ENCODE data around the gene SEZ6L.

SEZ6L gene

GRCh38 chr22:26364066-26365015, 195.1 kb downstream of the SEZ6L start:
- TF ChIP-seq GATA3 (IDR thresholded peaks at IDR 0.05; ENCODE audit: low read depth, low read length) (no peak), GATA2 (IDR thresholded peaks at IDR 0.05; ENCODE audit: low read depth, low read length) (no peak)

- TF ChIP-seq GATA2 (IDR thresholded peaks at IDR 0.05; ENCODE audit: low read depth, low read length) = no peak
- TF ChIP-seq GATA3 (IDR thresholded peaks at IDR 0.05; ENCODE audit: low read depth, low read length) = no peak
These were observed 198.4 kb downstream of the SEZ6L start for GRCh38 chr22:26367402-26368245.

GRCh38 chr22:26372890-26373289, 203.6 kb downstream of the SEZ6L start:
- no peak; the same call in 1 of the 2 replicates for TF ChIP-seq GATA2 (IDR thresholded peaks at IDR 0.05; ENCODE audit: low read depth, low read length)
- TF ChIP-seq GATA3 (IDR thresholded peaks at IDR 0.05; ENCODE audit: low read depth, low read length) = no peak

- TF ChIP-seq GATA2 (IDR thresholded peaks at IDR 0.05; ENCODE audit: low read depth, low read length) (no peak), GATA3 (IDR thresholded peaks at IDR 0.05; ENCODE audit: low read depth, low read length) (no peak)
These were observed 205.2 kb downstream of the SEZ6L start for GRCh38 chr22:26374391-26375026.

- TF ChIP-seq GATA3 (IDR thresholded peaks at IDR 0.05; ENCODE audit: low read depth, low read length) (no peak), GATA2 (IDR thresholded peaks at IDR 0.05; ENCODE audit: low read depth, low read length) (no peak)
These were observed 208.0 kb downstream of the SEZ6L start for GRCh38 chr22:26377170-26377830.

GRCh38 chr22:26380072-26380830, 211.0 kb downstream of the SEZ6L start:
- TF ChIP-seq GATA3 (IDR thresholded peaks at IDR 0.05; ENCODE audit: low read depth, low read length) (no peak), GATA2 (IDR thresholded peaks at IDR 0.05; ENCODE audit: low read depth, low read length) (no peak)

GRCh38 chr22:26382782-26383181, 213.5 kb downstream of the SEZ6L start:
- no peak for TF ChIP-seq GATA3 (IDR thresholded peaks at IDR 0.05; ENCODE audit: low read depth, low read length)
- no peak for TF ChIP-seq GATA2 (IDR thresholded peaks at IDR 0.05; ENCODE audit: low read depth, low read length)

GRCh38 chr22:26383968-26384556, 214.8 kb downstream of the SEZ6L start:
- TF ChIP-seq GATA2 (IDR thresholded peaks at IDR 0.05; ENCODE audit: low read depth, low read length) (no peak), GATA3 (IDR thresholded peaks at IDR 0.05; ENCODE audit: low read depth, low read length) (no peak)

- no peak for TF ChIP-seq GATA3 (IDR thresholded peaks at IDR 0.05; ENCODE audit: low read depth, low read length)
- no peak for TF ChIP-seq GATA2 (IDR thresholded peaks at IDR 0.05; ENCODE audit: low read depth, low read length)
These were observed 215.9 kb downstream of the SEZ6L start for GRCh38 chr22:26385164-26385563.

GRCh38 chr22:26389125-26389524, 219.9 kb downstream of the SEZ6L start:
- TF ChIP-seq GATA3 (IDR thresholded peaks at IDR 0.05; ENCODE audit: low read depth, low read length) (no peak), GATA2 (IDR thresholded peaks at IDR 0.05; ENCODE audit: low read depth, low read length) (no peak)

- TF ChIP-seq GATA3 (IDR thresholded peaks at IDR 0.05; ENCODE audit: low read depth, low read length) (no peak), GATA2 (IDR thresholded peaks at IDR 0.05; ENCODE audit: low read depth, low read length) (no peak)
These were observed 221.8 kb downstream of the SEZ6L start for GRCh38 chr22:26391091-26391490.

GRCh38 chr22:26391623-26392022, 222.4 kb downstream of the SEZ6L start:
- no peak for TF ChIP-seq GATA2 (IDR thresholded peaks at IDR 0.05; ENCODE audit: low read depth, low read length)
- no peak for TF ChIP-seq GATA3 (IDR thresholded peaks at IDR 0.05; ENCODE audit: low read depth, low read length)

Measured in SH-SY5Y (cell line).